NOMO-1 treated with dmso at 0.1 percent for 144 hours (cell line): Measurements from ENCODE around the gene MYOCD.

Experiments used
- DNase-seq: peaks from one replicate; lab custom pipeline; 2025; ENCODE audit not compliant: unreplicated experiment; lab: John Stamatoyannopoulos, UW

Gene MYOCD

GRCh38 chr17:12745486-12745885, 79.8 kb downstream of the MYOCD start:
- DNase-seq, result no peak

- DNase-seq, result no peak
Observed at GRCh38 chr17:12756786-12757185, 91.1 kb downstream of the MYOCD start.

GRCh38 chr17:12759090-12759489, 93.4 kb downstream of the MYOCD start:
- DNase-seq, result no peak

GRCh38 chr17:12765548-12765947, 99.9 kb downstream of the MYOCD start:
- DNase-seq, result no peak

- no peak for DNase-seq
Observed at GRCh38 chr17:12768255-12768654, 102.6 kb downstream of the MYOCD start.

- DNase-seq, result no peak
Observed at GRCh38 chr17:12769981-12770380, 104.3 kb downstream of the MYOCD start.

- DNase-seq, result no peak
Observed at GRCh38 chr17:12773153-12773552, 107.5 kb downstream of the MYOCD start.

GRCh38 chr17:12789075-12789480, 123.4 kb downstream of the MYOCD start:
- no peak for DNase-seq

- DNase-seq, result no peak
Observed at GRCh38 chr17:12789481-12790248, 124.0 kb downstream of the MYOCD start, which contains the start of gene ARHGAP44. Gene ARHGAP44 (plus strand): TSS chr17:12789498. CDS start chr17:12789839, 341 bp downstream.

- no peak for DNase-seq
Observed at GRCh38 chr17:12790249-12791106, 124.8 kb downstream of the MYOCD start.

- DNase-seq, result no peak
Observed at GRCh38 chr17:12794919-12795532, 129.3 kb downstream of the MYOCD start.

- DNase-seq, result no peak
Observed at GRCh38 chr17:12800855-12801365, 135.2 kb downstream of the MYOCD start.

- no peak for DNase-seq
Observed at GRCh38 chr17:12806630-12807029, 140.9 kb downstream of the MYOCD start.

- DNase-seq, result no peak
Observed at GRCh38 chr17:12808723-12809122, 143.0 kb downstream of the MYOCD start.

GRCh38 chr17:12812877-12813276, 147.2 kb downstream of the MYOCD start:
- no peak for DNase-seq

- no peak for DNase-seq
Observed at GRCh38 chr17:12813664-12814063, 148.0 kb downstream of the MYOCD start.

GRCh38 chr17:12814718-12815117, 149.0 kb downstream of the MYOCD start:
- no peak for DNase-seq

GRCh38 chr17:12815642-12816141, 150.0 kb downstream of the MYOCD start:
- peak; percentile 54 for DNase-seq
